ENCODE data around the gene GABPB1.

GABPB1 gene

GRCh38 chr15:50244153-50244552 lies 110.8 kb downstream of the GABPB1 start:
- H3K27ac ChIP-seq (ENCODE audit: low read depth, low read length, poor library complexity, severe bottlenecking) = no peak overlapping the region
- no peak overlapping the region for H2AFZ ChIP-seq (ENCODE audit: low read length)
- no peaks in the 10 kb centered on the region for H3K27me3 ChIP-seq (ENCODE audit: insufficient read depth, low read length)
- H3F3A ChIP-seq (ENCODE audit: insufficient read depth, low read length) = no peaks in the 10 kb centered on the region
- TF ChIP-seq CTCF (IDR thresholded peaks at IDR 0.05; ENCODE audit: low read length) (no peak), EZH2 (IDR thresholded peaks at IDR 0.05; ENCODE audit: borderline replicate concordance, low read length) (no peak)
- no peaks in the 10 kb centered on the region for H3K79me2 ChIP-seq (ENCODE audit: insufficient read depth, low read length)
- no peaks in the 10 kb centered on the region for H3K4me1 ChIP-seq (ENCODE audit: insufficient read depth, low read length, severe bottlenecking)
- no peak overlapping the region for H3K4me2 ChIP-seq (ENCODE audit: low read length)
- H3K36me3 ChIP-seq (ENCODE audit: insufficient read depth, low read length) = no peaks in the 10 kb centered on the region
- no peak overlapping the region for H3K4me3 ChIP-seq (ENCODE audit: low read depth, low read length, poor library complexity, severe bottlenecking)
- H4K20me1 ChIP-seq (ENCODE audit: insufficient read depth, low read length) = no peaks in the 10 kb centered on the region
- no peaks in the 10 kb centered on the region for H3K9me3 ChIP-seq (ENCODE audit: low read length)
- H3K9ac ChIP-seq (ENCODE audit: low read length) = no peak overlapping the region
- H3K9me2 ChIP-seq (ENCODE audit: low read depth, low read length) = no peaks in the 10 kb centered on the region

- Histone ChIP-seq H3K9ac (ENCODE audit: low read length) (no peak overlapping the region), H3K4me1 (ENCODE audit: insufficient read depth, low read length, severe bottlenecking) (no peaks in the 10 kb centered on the region), H4K20me1 (ENCODE audit: insufficient read depth, low read length) (no peaks in the 10 kb centered on the region), H3K27me3 (ENCODE audit: insufficient read depth, low read length) (no peaks in the 10 kb centered on the region), H3K79me2 (ENCODE audit: insufficient read depth, low read length) (no peaks in the 10 kb centered on the region), H3K9me2 (ENCODE audit: low read depth, low read length) (no peaks in the 10 kb centered on the region), H3K4me3 (ENCODE audit: low read depth, low read length, poor library complexity, severe bottlenecking) (no peak overlapping the region), H3K36me3 (ENCODE audit: insufficient read depth, low read length) (no peaks in the 10 kb centered on the region), H3K27ac (ENCODE audit: low read depth, low read length, poor library complexity, severe bottlenecking) (no peak overlapping the region), H2AFZ (ENCODE audit: low read length) (no peak overlapping the region), H3F3A (ENCODE audit: insufficient read depth, low read length) (no peaks in the 10 kb centered on the region), H3K9me3 (ENCODE audit: low read length) (no peaks in the 10 kb centered on the region), H3K4me2 (ENCODE audit: low read length) (no peak overlapping the region)
- TF ChIP-seq EZH2 (IDR thresholded peaks at IDR 0.05; ENCODE audit: borderline replicate concordance, low read length) (no peak), CTCF (IDR thresholded peaks at IDR 0.05; ENCODE audit: low read length) (no peak)
Measured at GRCh38 chr15:50241684-50242450, 113.1 kb downstream of the GABPB1 start.

GRCh38 chr15:50238255-50238654 lies 116.7 kb downstream of the GABPB1 start:
- Histone ChIP-seq H3K4me3 (ENCODE audit: low read depth, low read length, poor library complexity, severe bottlenecking) (no peak overlapping the region), H2AFZ (ENCODE audit: low read length) (no peak overlapping the region)

More at GRCh38 chr15:50238255-50238654, 116.7 kb downstream of the GABPB1 start:
- Histone ChIP-seq H3K9me2 (ENCODE audit: low read depth, low read length) (no peaks in the 10 kb centered on the region), H3K9me3 (ENCODE audit: low read length) (no peaks in the 10 kb centered on the region), H3K4me1 (ENCODE audit: insufficient read depth, low read length, severe bottlenecking) (no peaks in the 10 kb centered on the region), H3F3A (ENCODE audit: insufficient read depth, low read length) (no peaks in the 10 kb centered on the region), H3K4me2 (ENCODE audit: low read length) (no peak overlapping the region), H4K20me1 (ENCODE audit: insufficient read depth, low read length) (no peaks in the 10 kb centered on the region), H3K27ac (ENCODE audit: low read depth, low read length, poor library complexity, severe bottlenecking) (no peak overlapping the region), H3K79me2 (ENCODE audit: insufficient read depth, low read length) (no peaks in the 10 kb centered on the region), H3K27me3 (ENCODE audit: insufficient read depth, low read length) (no peaks in the 10 kb centered on the region), H3K9ac (ENCODE audit: low read length) (no peak overlapping the region), H3K36me3 (ENCODE audit: insufficient read depth, low read length) (no peaks in the 10 kb centered on the region)
- TF ChIP-seq EZH2 (IDR thresholded peaks at IDR 0.05; ENCODE audit: borderline replicate concordance, low read length) (no peak), CTCF (IDR thresholded peaks at IDR 0.05; ENCODE audit: low read length) (no peak)
